ENCODE results near the gene DLGAP3.
"Not testable (repeated sequence)": the region's sequence is repeated elsewhere in the genome, so short reads cannot be mapped to it uniquely, and the experiment has no call there.

The DLGAP3 gene

DNA sequence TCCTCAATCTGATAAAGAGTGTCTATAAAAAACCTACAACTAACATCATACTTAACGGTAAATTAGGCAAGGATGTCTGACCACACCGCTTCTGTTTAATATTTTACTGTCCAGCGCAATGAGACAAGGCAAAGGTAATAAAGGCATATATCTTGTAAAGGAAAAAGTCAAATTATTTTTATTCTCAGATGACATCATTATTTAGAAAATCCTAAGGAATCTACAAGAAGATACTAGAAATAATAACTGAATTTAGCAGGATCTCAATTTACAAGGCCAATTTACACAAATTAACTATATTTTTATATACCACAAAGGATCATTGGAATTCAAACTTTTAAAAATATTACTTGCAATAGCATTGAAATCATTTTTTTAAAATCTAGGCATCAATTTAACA lies 107.2 kb downstream of the DLGAP3 start:
- DNase-seq (ENCODE audit: extremely low read depth, low read depth) = no peak
- TF ChIP-seq, protein P1, sequence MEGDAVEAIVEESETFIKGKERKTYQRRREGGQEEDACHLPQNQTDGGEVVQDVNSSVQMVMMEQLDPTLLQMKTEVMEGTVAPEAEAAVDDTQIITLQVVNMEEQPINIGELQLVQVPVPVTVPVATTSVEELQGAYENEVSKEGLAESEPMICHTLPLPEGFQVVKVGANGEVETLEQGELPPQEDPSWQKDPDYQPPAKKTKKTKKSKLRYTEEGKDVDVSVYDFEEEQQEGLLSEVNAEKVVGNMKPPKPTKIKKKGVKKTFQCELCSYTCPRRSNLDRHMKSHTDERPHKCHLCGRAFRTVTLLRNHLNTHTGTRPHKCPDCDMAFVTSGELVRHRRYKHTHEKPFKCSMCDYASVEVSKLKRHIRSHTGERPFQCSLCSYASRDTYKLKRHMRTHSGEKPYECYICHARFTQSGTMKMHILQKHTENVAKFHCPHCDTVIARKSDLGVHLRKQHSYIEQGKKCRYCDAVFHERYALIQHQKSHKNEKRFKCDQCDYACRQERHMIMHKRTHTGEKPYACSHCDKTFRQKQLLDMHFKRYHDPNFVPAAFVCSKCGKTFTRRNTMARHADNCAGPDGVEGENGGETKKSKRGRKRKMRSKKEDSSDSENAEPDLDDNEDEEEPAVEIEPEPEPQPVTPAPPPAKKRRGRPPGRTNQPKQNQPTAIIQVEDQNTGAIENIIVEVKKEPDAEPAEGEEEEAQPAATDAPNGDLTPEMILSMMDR (IDR thresholded peaks at IDR 0.05; ENCODE audit: low read depth, low read length, missing control alignments) = no peak

DNA sequence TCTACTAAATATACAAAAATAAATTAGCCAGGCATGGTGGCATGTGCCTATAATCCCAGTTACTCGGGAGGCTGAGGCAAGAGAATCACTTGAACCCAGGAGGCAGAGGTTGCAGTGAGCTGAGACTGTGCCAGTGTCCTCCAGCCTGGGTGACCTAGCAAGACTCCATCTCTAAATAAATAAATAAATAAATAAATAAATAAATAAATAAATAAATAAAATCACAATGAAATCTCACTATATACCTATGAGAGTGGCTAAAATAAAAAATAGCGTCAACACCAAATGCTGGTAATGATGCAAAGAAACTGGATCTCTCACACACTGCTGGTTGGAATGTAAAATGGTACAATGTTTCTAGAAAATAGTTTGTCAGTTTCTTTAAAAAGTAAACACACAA lies 110.6 kb downstream of the DLGAP3 start:
- not testable (repeated sequence) for DNase-seq (ENCODE audit: extremely low read depth, low read depth)

More for the DNA sequence above, 107.2 kb downstream of the DLGAP3 start:
- no peak overlapping the region for H3K4me3 ChIP-seq (replicated peaks; ENCODE audit: low read depth, low read length)

DNA sequence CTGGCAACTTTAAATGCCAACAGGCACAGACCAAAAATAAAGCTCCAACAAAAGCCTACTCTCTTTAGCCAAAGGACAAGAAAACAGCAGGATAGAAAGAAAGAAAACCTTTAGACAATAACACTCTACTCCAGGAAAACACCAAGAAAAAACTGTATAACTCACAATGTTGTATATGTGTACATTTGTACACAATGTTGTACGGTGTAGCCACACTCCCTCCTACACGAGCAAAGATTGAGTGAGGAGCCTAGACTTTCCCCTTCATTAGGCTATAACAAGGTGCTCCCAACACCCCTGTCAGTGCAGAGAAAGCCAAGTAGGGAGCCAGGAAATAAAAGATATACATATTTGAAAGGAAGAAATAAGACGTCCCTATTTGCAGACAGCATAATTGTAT lies 112.7 kb downstream of the DLGAP3 start:
- no peak overlapping the region for H3K4me3 ChIP-seq (replicated peaks; ENCODE audit: low read depth, low read length)
- no peak for DNase-seq (ENCODE audit: extremely low read depth, low read depth)
- TF ChIP-seq, protein P1 (IDR thresholded peaks at IDR 0.05; ENCODE audit: low read depth, low read length, missing control alignments) = no peak

More for the DNA sequence above, 110.6 kb downstream of the DLGAP3 start:
- not testable (repeated sequence) for H3K4me3 ChIP-seq (replicated peaks; ENCODE audit: low read depth, low read length)

DNA sequence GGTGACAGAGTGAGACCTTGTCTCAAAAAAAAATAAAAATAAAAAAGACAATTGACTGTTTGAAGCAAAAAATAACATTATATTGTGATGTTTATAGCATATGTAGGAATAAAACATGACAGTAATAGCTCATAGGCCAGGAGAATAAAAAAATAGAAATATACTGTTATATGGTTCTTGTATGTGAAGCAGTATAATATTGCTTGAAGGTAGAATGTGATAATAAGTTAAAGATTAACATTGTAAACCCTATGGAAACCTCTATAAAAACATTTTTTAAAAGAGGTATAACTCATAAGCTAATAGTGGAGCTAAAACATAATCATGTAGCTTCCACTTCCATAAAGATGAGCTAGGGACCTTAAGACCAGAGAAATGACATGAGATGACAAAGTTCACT lies 113.1 kb downstream of the DLGAP3 start:
- TF ChIP-seq, protein P1 (IDR thresholded peaks at IDR 0.05; ENCODE audit: low read depth, low read length, missing control alignments) = no peak
- H3K4me3 ChIP-seq (replicated peaks; ENCODE audit: low read depth, low read length) = no peak overlapping the region
- no peak for DNase-seq (ENCODE audit: extremely low read depth, low read depth)

Measured in HFF-Myc (cell line).